ENCODE results near the gene CLSTN2. TPM values are rescaled to one million over a fixed set of nuclear protein-coding genes. Genes with fewer than 3 reads are reported as not detected.

CLSTN2 gene
- total and polyA plus RNA-seq, 5 donors from 2014 or later: not detected

GRCh38 chr3:140545197-140545596 is 610.2 kb downstream of the CLSTN2 start:
- Mint-ChIP-seq H3K4me1 (no peaks in the 10 kb centered on the region), H3K4me3 (no peak overlapping the region), H3K36me3 (no peaks in the 10 kb centered on the region), H3K27me3 (no peaks in the 10 kb centered on the region), H3K9me3 (no peaks in the 10 kb centered on the region), H3K27ac (no peak overlapping the region)
- Histone ChIP-seq H3K27ac (ENCODE audit: insufficient read depth, low read length, poor library complexity, severe bottlenecking) (no peak overlapping the region), H3K36me3 (ENCODE audit: control insufficient read depth, insufficient read depth, low read length) (no peaks in the 10 kb centered on the region), H3K4me1 (ENCODE audit: control insufficient read depth, insufficient read depth, low read length, poor library complexity, severe bottlenecking) (no peaks in the 10 kb centered on the region), H3K9me3 (ENCODE audit: control insufficient read depth in 2 of 2, low read length in 2 of 2) (no peaks in the 10 kb centered on the region), H3K4me3 (ENCODE audit: low read depth, low read length) (no peak overlapping the region), H3K27me3 (ENCODE audit: control insufficient read depth, insufficient read depth, low read length) (no peaks in the 10 kb centered on the region)
- DNase-seq: no peak
- no peak for ATAC-seq (ENCODE audit: low read depth in 2 of 2)

GRCh38 chr3:140545756-140546155 is 610.8 kb downstream of the CLSTN2 start:
- ATAC-seq (ENCODE audit: low read depth in 2 of 2) (no peak), DNase-seq (no peak)
- Histone ChIP-seq H3K27me3 (ENCODE audit: control insufficient read depth, insufficient read depth, low read length) (no peaks in the 10 kb centered on the region), H3K4me3 (ENCODE audit: low read depth, low read length) (no peak overlapping the region), H3K36me3 (ENCODE audit: control insufficient read depth, insufficient read depth, low read length) (no peaks in the 10 kb centered on the region), H3K27ac (ENCODE audit: insufficient read depth, low read length, poor library complexity, severe bottlenecking) (no peak overlapping the region), H3K4me1 (ENCODE audit: control insufficient read depth, insufficient read depth, low read length, poor library complexity, severe bottlenecking) (no peaks in the 10 kb centered on the region), H3K9me3 (ENCODE audit: control insufficient read depth in 2 of 2, low read length in 2 of 2) (no peaks in the 10 kb centered on the region)
- Mint-ChIP-seq H3K4me1 (no peaks in the 10 kb centered on the region), H3K27me3 (no peaks in the 10 kb centered on the region), H3K9me3 (no peaks in the 10 kb centered on the region), H3K4me3 (no peak overlapping the region), H3K36me3 (no peaks in the 10 kb centered on the region), H3K27ac (no peak overlapping the region)

GRCh38 chr3:140546649-140547048 is 611.7 kb downstream of the CLSTN2 start:
- no peak for ATAC-seq (ENCODE audit: low read depth in 2 of 2)
- H3K4me3 Mint-ChIP-seq: no peak overlapping the region
- no peaks in the 10 kb centered on the region for H3K4me1 Mint-ChIP-seq
- DNase-seq: no peak
- H3K27ac ChIP-seq (ENCODE audit: insufficient read depth, low read length, poor library complexity, severe bottlenecking): no peak overlapping the region
- H3K36me3 ChIP-seq (ENCODE audit: control insufficient read depth, insufficient read depth, low read length): no peaks in the 10 kb centered on the region
- H3K9me3 Mint-ChIP-seq: no peaks in the 10 kb centered on the region
- no peaks in the 10 kb centered on the region for H3K27me3 ChIP-seq (ENCODE audit: control insufficient read depth, insufficient read depth, low read length)
- no peaks in the 10 kb centered on the region for H3K9me3 ChIP-seq (ENCODE audit: control insufficient read depth in 2 of 2, low read length in 2 of 2)
- H3K27ac Mint-ChIP-seq: no peak overlapping the region
- H3K27me3 Mint-ChIP-seq: no peaks in the 10 kb centered on the region
- no peak overlapping the region for H3K4me3 ChIP-seq (ENCODE audit: low read depth, low read length)
- no peaks in the 10 kb centered on the region for H3K36me3 Mint-ChIP-seq
- H3K4me1 ChIP-seq (ENCODE audit: control insufficient read depth, insufficient read depth, low read length, poor library complexity, severe bottlenecking): no peaks in the 10 kb centered on the region

- Mint-ChIP-seq H3K4me3 (no peak overlapping the region), H3K4me1 (no peaks in the 10 kb centered on the region), H3K9me3 (peaks cover 0 to 2% (median 0%) of the 10 kb centered on the region in 7 donors), H3K27me3 (no peaks in the 10 kb centered on the region), H3K36me3 (no peaks in the 10 kb centered on the region), H3K27ac (no peak overlapping the region)
- no peak for ATAC-seq (ENCODE audit: low read depth in 2 of 2)
- Histone ChIP-seq H3K4me1 (ENCODE audit: control insufficient read depth, insufficient read depth, low read length, poor library complexity, severe bottlenecking) (no peaks in the 10 kb centered on the region), H3K36me3 (ENCODE audit: control insufficient read depth, insufficient read depth, low read length) (no peaks in the 10 kb centered on the region), H3K9me3 (ENCODE audit: control insufficient read depth in 2 of 2, low read length in 2 of 2) (no peaks in the 10 kb centered on the region), H3K27me3 (ENCODE audit: control insufficient read depth, insufficient read depth, low read length) (no peaks in the 10 kb centered on the region), H3K27ac (ENCODE audit: insufficient read depth, low read length, poor library complexity, severe bottlenecking) (no peak overlapping the region), H3K4me3 (ENCODE audit: low read depth, low read length) (no peak overlapping the region)
- DNase-seq: no peak
These were observed 617.4 kb downstream of the CLSTN2 start for GRCh38 chr3:140552403-140552802.

- Mint-ChIP-seq H3K4me1 (no peaks in the 10 kb centered on the region), H3K27me3 (no peaks in the 10 kb centered on the region), H3K27ac (no peak overlapping the region), H3K36me3 (no peaks in the 10 kb centered on the region), H3K9me3 (peaks cover 0 to 2% (median 0%) of the 10 kb centered on the region in 7 donors), H3K4me3 (no peak overlapping the region)
- H3K27me3 ChIP-seq (ENCODE audit: control insufficient read depth, insufficient read depth, low read length): no peaks in the 10 kb centered on the region
- H3K36me3 ChIP-seq (ENCODE audit: control insufficient read depth, insufficient read depth, low read length): no peaks in the 10 kb centered on the region
- no peak for DNase-seq
- H3K9me3 ChIP-seq (ENCODE audit: control insufficient read depth in 2 of 2, low read length in 2 of 2): no peaks in the 10 kb centered on the region
- no peak for ATAC-seq (ENCODE audit: low read depth in 2 of 2)
- no peak overlapping the region for H3K27ac ChIP-seq (ENCODE audit: insufficient read depth, low read length, poor library complexity, severe bottlenecking)
- no peak overlapping the region for H3K4me3 ChIP-seq (ENCODE audit: low read depth, low read length)
- no peaks in the 10 kb centered on the region for H3K4me1 ChIP-seq (ENCODE audit: control insufficient read depth, insufficient read depth, low read length, poor library complexity, severe bottlenecking)
These were observed 617.9 kb downstream of the CLSTN2 start for GRCh38 chr3:140552898-140553297.

GRCh38 chr3:140553591-140553990 is 618.6 kb downstream of the CLSTN2 start:
- H3K9me3 Mint-ChIP-seq: peaks cover 0 to 2% (median 0%) of the 10 kb centered on the region in 7 donors
- no peak overlapping the region for H3K27ac Mint-ChIP-seq
- no peaks in the 10 kb centered on the region for H3K27me3 ChIP-seq (ENCODE audit: control insufficient read depth, insufficient read depth, low read length)
- DNase-seq (no peak), ATAC-seq (ENCODE audit: low read depth in 2 of 2) (no peak)
- no peak overlapping the region for H3K27ac ChIP-seq (ENCODE audit: insufficient read depth, low read length, poor library complexity, severe bottlenecking)
- H3K27me3 Mint-ChIP-seq: no peaks in the 10 kb centered on the region
- no peaks in the 10 kb centered on the region for H3K9me3 ChIP-seq (ENCODE audit: control insufficient read depth in 2 of 2, low read length in 2 of 2)
- H3K4me1 ChIP-seq (ENCODE audit: control insufficient read depth, insufficient read depth, low read length, poor library complexity, severe bottlenecking): no peaks in the 10 kb centered on the region
- no peaks in the 10 kb centered on the region for H3K36me3 Mint-ChIP-seq
- no peak overlapping the region for H3K4me3 ChIP-seq (ENCODE audit: low read depth, low read length)
- no peaks in the 10 kb centered on the region for H3K4me1 Mint-ChIP-seq
- H3K4me3 Mint-ChIP-seq: no peak overlapping the region
- H3K36me3 ChIP-seq (ENCODE audit: control insufficient read depth, insufficient read depth, low read length): no peaks in the 10 kb centered on the region

GRCh38 chr3:140555666-140556065 is 620.7 kb downstream of the CLSTN2 start:
- H3K4me1 Mint-ChIP-seq: no peaks in the 10 kb centered on the region
- peaks cover 0 to 3% (median 0%) of the 10 kb centered on the region in 7 donors for H3K9me3 Mint-ChIP-seq
- Histone ChIP-seq H3K9me3 (ENCODE audit: control insufficient read depth in 2 of 2, low read length in 2 of 2) (no peaks in the 10 kb centered on the region), H3K27ac (ENCODE audit: insufficient read depth, low read length, poor library complexity, severe bottlenecking) (no peak overlapping the region), H3K4me1 (ENCODE audit: control insufficient read depth, insufficient read depth, low read length, poor library complexity, severe bottlenecking) (no peaks in the 10 kb centered on the region), H3K36me3 (ENCODE audit: control insufficient read depth, insufficient read depth, low read length) (no peaks in the 10 kb centered on the region), H3K4me3 (ENCODE audit: low read depth, low read length) (no peak overlapping the region), H3K27me3 (ENCODE audit: control insufficient read depth, insufficient read depth, low read length) (no peaks in the 10 kb centered on the region)
- H3K36me3 Mint-ChIP-seq: no peaks in the 10 kb centered on the region
- H3K27me3 Mint-ChIP-seq: no peaks in the 10 kb centered on the region
- no peak overlapping the region for H3K27ac Mint-ChIP-seq
- ATAC-seq (ENCODE audit: low read depth in 2 of 2) (no peak), DNase-seq (no peak)
- no peak overlapping the region for H3K4me3 Mint-ChIP-seq

- Mint-ChIP-seq H3K27me3 (no peaks in the 10 kb centered on the region), H3K4me1 (no peaks in the 10 kb centered on the region), H3K9me3 (peaks cover 0 to 3% (median 0%) of the 10 kb centered on the region in 7 donors), H3K27ac (no peak overlapping the region), H3K36me3 (no peaks in the 10 kb centered on the region), H3K4me3 (no peak overlapping the region)
- DNase-seq (no peak), ATAC-seq (ENCODE audit: low read depth in 2 of 2) (no peak)
- Histone ChIP-seq H3K4me1 (ENCODE audit: control insufficient read depth, insufficient read depth, low read length, poor library complexity, severe bottlenecking) (no peaks in the 10 kb centered on the region), H3K36me3 (ENCODE audit: control insufficient read depth, insufficient read depth, low read length) (no peaks in the 10 kb centered on the region), H3K27ac (ENCODE audit: insufficient read depth, low read length, poor library complexity, severe bottlenecking) (no peak overlapping the region), H3K4me3 (ENCODE audit: low read depth, low read length) (no peak overlapping the region), H3K27me3 (ENCODE audit: control insufficient read depth, insufficient read depth, low read length) (no peaks in the 10 kb centered on the region), H3K9me3 (ENCODE audit: control insufficient read depth in 2 of 2, low read length in 2 of 2) (no peaks in the 10 kb centered on the region)
These were observed 622.5 kb downstream of the CLSTN2 start for GRCh38 chr3:140557476-140557875.

Measured in CD4-positive, CD25-positive, alpha-beta regulatory T cell (primary cell).